Neural progenitor cell (in vitro differentiated cells): Measurements from ENCODE around the gene CUEDC1.

Source experiments
- CTCF ChIP-seq: fragments of 200-600 bp; sonication (generic); IDR thresholded peaks from 2 replicates; pipeline ENCODE4 v1.5.1; 2017; ENCODE audit warnings: antibody characterized with exemption, mild to moderate bottlenecking
- EZH2 ChIP-seq: fragments of 200-600 bp; sonication (generic); IDR thresholded peaks from 2 replicates; pipeline ENCODE4 v1.6.1; 2017; ENCODE audit warnings: antibody characterized with exemption, mild to moderate bottlenecking, moderate library complexity

GRCh38 chr17:57957120-57957850 is 2.1 kb upstream of the CUEDC1 start:
- no peak for TF ChIP-seq CTCF
- no peak for TF ChIP-seq EZH2
